SH-SY5Y (cell line): ENCODE data around the gene KCNJ6.

Source experiments
- GATA2 ChIP-seq: IDR thresholded peaks from 2 replicates; pipeline ENCODE4 v1.6.1; 2011; ENCODE audit warnings: mild to moderate bottlenecking, low read depth, low read length
- GATA3 ChIP-seq: IDR thresholded peaks from 2 replicates; pipeline ENCODE4 v1.6.1; 2011; ENCODE audit warnings: low read depth, mild to moderate bottlenecking, low read length, moderate library complexity

Gene KCNJ6

DNA sequence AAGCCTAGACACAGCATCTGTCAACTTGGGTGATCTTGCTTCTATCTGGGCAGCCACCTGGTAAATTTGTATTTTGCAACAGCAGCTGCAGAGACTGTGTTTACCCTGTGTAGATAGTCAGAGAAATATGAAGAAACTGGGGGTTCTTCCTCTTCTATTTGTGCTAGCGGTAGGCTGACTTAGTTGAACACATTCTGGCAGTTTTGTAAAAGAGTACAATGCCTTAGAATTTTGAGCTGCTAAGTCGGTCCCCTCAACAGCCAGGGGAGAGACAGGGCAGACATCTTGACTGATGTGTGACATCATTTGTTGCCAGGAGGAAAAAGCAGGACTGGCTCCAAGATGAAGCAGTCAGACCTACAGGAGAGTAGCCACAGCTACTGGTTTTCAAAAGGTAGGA is 53.7 kb downstream of the KCNJ6 start:
- TF ChIP-seq GATA2 (no peak), GATA3 (no peak)

- TF ChIP-seq GATA3 (no peak), GATA2 (no peak)
Measured at GRCh38 chr21:37861561-37861960, 54.7 kb downstream of the KCNJ6 start.

DNA sequence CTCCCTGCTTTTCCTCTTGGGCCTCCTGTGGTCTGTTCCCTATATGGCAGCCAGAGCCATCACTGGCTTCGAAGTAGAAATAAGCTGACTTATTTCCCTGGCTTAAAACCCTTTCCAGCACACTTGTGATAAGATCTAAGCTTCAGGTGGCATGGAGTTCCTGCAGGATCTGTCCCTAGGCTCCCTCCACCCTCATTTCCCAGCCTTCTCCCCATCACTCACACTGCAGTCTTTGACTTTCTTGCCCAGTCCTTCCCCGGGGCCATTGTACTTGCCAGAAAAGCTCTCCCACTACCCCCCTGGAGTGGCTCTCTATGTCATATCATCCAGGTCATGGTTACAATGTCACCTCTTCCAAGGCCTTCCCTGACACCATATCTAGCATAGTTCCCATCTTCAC is 55.8 kb downstream of the KCNJ6 start:
- TF ChIP-seq GATA3 (no peak), GATA2 (no peak)

DNA sequence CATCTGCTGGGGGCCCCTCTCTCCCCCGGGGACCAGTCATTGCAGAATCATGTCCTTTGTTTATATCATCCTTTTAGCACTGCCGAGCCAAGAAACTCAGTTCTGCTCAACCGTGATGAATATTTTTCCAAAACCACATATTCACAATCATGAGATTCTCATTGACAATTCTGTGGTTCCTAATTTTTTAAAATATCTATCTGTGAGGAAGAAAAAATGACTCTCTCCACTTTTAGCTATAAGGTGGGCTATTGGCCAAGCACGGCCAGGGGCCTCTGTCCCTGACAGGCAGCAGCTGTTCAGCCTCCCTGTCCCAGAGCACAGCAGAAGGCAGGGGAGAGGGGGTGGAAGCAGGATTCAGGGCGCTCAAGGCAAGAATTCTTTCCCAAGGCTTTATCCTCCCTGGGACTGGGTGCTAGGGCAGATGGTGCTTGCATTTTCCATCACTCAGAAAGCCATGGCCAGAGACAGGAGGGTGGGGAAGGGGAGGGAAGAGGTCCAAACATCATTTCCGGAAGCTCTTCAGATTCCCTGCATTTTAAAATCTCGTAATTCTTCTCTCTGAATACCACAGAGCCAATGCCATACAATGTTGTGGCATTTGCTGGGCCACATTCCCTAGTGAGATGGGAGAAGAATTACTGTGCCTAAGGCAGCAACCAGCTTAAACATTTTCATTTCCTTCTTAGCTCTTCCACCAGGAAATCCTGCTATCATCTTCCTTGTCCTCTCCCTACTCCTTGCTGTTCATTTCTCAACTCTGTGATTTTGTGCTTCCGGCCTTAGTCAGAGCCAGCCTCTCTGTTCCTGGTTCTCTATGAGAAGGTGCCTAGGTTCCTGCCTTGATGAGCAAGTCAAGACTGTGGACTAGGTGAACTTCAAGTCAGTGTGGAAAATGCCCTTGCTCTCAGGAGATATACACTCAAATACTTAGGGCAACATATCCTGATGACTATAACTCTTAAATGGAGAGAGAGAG is 60.3 kb downstream of the KCNJ6 start:
- TF ChIP-seq GATA3 (no peak), GATA2 (no peak)

DNA sequence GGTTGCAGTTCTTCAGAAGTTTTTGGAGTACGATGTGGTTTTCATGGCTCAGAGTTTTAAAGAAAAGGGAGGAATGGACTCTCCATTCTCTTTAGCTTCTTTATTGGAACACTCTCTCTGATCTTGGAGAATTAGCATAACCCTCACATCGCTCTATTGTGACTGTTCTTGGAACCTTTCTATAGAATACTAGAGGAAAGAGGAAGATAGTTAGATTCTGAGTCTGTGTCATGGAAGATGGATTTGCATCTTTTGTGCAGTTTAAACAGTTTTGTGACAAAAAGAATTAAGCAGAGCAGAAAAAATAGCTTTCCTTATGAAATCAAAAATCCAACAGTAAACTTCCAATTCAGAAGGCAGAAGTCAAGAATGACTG is 61.0 kb downstream of the KCNJ6 start:
- TF ChIP-seq GATA2 (no peak), GATA3 (no peak)

GRCh38 chr21:37849506-37850102 is 66.7 kb downstream of the KCNJ6 start:
- TF ChIP-seq GATA3 (no peak), GATA2 (no peak)

GRCh38 chr21:37848721-37849490 is 67.4 kb downstream of the KCNJ6 start:
- no peak for TF ChIP-seq GATA3
- no peak for TF ChIP-seq GATA2

DNA sequence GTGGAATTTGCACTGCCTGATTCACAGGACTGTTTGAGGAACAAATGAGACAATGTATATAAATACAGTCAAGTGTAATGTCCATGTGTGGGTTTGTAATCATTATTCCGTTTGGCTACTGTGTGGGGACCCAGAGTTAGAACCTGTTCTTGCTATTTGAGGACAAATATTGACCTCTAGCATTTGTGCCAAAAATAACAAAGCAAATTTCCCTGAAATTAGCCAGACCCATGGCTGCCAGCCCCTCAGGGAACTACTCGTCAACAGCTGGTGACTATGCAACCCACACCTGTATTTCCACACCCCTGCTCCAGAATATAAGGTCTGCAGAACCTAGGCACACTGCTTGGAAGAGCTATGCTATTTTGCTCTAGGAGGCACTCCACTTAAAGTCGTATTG is 70.7 kb downstream of the KCNJ6 start:
- no peak for TF ChIP-seq GATA3
- TF ChIP-seq GATA2, result no peak

- TF ChIP-seq GATA2 (no peak), GATA3 (no peak)
Measured at GRCh38 chr21:37843191-37843590, 73.1 kb downstream of the KCNJ6 start.

DNA sequence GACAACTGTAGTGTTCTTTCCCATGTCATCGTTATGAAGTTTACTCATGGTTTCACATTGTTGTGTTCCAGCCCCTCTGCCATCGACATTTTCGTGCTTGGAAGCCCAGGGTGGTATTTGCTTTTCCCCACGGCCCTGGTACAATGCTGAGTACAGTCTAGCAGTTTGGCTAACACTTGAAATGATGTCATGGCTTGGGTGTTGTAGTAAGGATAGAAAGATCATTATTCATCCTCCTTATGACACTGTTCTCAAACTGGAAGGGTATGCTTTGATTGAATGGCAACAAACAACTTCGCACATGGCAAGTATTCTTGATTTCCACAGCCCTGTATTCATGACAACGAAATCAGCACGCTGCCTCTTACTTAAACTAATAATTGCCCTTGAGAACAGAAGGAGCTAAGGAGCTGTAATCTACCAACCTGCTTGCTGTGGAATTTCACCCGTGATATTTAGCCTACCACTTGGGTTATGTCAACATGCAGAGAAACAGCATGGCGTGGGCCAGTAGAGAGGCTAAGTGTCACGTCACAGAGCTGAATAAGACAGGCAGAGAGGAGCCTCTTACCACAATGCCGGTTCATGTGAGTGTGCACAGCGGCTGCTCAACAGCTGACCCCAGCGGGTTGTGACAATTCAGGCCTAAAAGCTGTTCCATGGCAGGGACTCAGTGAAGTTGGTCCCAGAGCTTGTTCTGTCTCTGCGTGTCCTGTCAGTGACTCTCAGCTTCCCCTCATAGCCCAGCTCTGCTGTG is 73.9 kb downstream of the KCNJ6 start:
- TF ChIP-seq GATA2, result no peak
- TF ChIP-seq GATA3, result no peak

DNA sequence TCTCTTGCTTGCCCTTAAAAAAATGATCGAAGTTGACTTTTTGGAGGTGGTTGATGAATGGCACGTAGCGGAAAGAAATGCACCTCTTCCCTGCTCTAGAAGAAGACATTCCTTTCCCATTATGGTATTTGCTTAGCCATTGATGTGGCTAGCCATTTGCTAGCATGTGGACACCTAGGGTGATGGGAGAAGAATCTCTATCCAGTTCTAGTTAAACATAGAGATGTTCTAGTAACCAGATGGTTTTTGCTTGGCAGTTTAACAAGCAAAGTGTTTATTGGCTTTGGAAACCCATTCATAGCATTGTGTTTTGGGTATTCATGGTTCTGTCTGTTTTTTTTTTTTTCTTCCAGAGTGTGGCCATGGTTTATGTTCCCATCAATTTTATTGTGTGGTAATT is 78.9 kb downstream of the KCNJ6 start:
- TF ChIP-seq GATA3, result no peak
- no peak for TF ChIP-seq GATA2

GRCh38 chr21:37835481-37835880 is 80.8 kb downstream of the KCNJ6 start:
- TF ChIP-seq GATA3, result no peak
- no peak for TF ChIP-seq GATA2

GRCh38 chr21:37833301-37833700 is 83.0 kb downstream of the KCNJ6 start:
- TF ChIP-seq GATA3 (no peak), GATA2 (no peak)

DNA sequence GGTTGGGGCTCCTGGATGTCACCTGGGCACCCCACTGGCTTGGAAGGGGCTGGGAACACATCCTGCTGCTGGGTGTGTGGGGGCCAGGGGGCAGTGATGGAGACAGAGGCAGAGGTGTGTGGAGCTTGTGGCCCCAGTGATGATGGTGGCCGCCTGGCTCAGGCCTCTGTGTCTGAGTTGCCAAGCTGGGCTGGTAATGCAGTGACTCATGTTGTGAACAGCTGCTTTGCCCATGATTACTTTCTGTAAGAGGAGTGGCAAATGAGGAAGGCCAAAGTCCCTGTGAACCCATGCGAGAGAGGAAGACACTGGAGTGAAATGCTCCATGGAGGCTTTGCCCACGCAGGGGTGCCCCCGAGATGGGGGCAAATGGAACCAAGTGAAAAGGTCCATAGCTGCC is 86.8 kb downstream of the KCNJ6 start:
- TF ChIP-seq GATA2 (no peak), GATA3 (no peak)
